Left ventricle myocardium inferior (tissue), 1 donor: Measurements from ENCODE around the gene LINGO1. TPM values are rescaled to one million over a fixed set of nuclear protein-coding genes. Genes with fewer than 3 reads are reported as not detected.
A peak's percentile ranks its signal among the peaks of the same experiment; 100 is the strongest.

ENCODE experiments used
- DNase-seq: peaks from one replicate; pipeline ENCODE4 v3.0.0-alpha.2; 2020
- H3K27ac ChIP-seq: fragments of 200-600 bp; replicated peaks from 2 replicates; pipeline ENCODE4 v1.8.0; 2021
- H3K27me3 ChIP-seq: fragments of 200-600 bp; 2 replicates; pipeline ENCODE4 v1.8.0; 2021; ENCODE audit warnings: low read depth
- H3K36me3 ChIP-seq: fragments of 200-600 bp; 2 replicates; pipeline ENCODE4 v1.8.0; 2021
- H3K4me1 ChIP-seq: fragments of 200-600 bp; 2 replicates; pipeline ENCODE4 v1.8.0; 2021
- H3K4me3 ChIP-seq: fragments of 200-600 bp; 2 replicates; pipeline ENCODE4 v1.8.0; 2021; ENCODE audit warnings: mild to moderate bottlenecking, moderate library complexity
- H3K9me3 ChIP-seq: fragments of 200-600 bp; replicated peaks from 2 replicates; pipeline ENCODE4 v1.8.0; 2021
- CTCF ChIP-seq: fragments of 200-600 bp; IDR thresholded peaks from 2 replicates; pipeline ENCODE4 v1.8.0; 2021; ENCODE audit warnings: antibody characterized with exemption, mild to moderate bottlenecking, borderline replicate concordance
- intact Hi-C: fragments of 100-400 bp; cut with micrococcal nuclease; formaldehyde crosslinking; loops from one replicate; pipeline ENCODE4 v1.11.0; 2022
- total RNA-seq: library from RNA; stranded (reverse); fragmentation: NEBNext Ultra II Directional; extraction: Animal tissue kit (Norgen Biotek cat#: 25700); gene quantifications from one replicate; pipeline ENCODE4 v1.2.1, GENCODE V29; 2021
- donor health status: DM: no; HTN: yes; CAD: no; lungs with severe emphysema.

The LINGO1 gene
- total RNA-seq, 1 donor from 2014 or later = 0.96 TPM

- Histone ChIP-seq H3K4me3 (no peak overlapping the region), H3K27ac (no peak overlapping the region), H3K4me1 (no peaks in the 10 kb centered on the region), H3K36me3 (no peaks in the 10 kb centered on the region), H3K9me3 (no peaks in the 10 kb centered on the region), H3K27me3 (no peaks in the 10 kb centered on the region)
- no peak for DNase-seq
- intact Hi-C loops = no loop called here
- no peak for TF ChIP-seq CTCF
Observed at GRCh38 chr15:77589839-77590238, 42.9 kb downstream of the LINGO1 start.

GRCh38 chr15:77588126-77588525 lies 44.6 kb downstream of the LINGO1 start:
- no peaks in the 10 kb centered on the region for H3K36me3 ChIP-seq
- H3K4me1 ChIP-seq = no peaks in the 10 kb centered on the region
- H3K27me3 ChIP-seq = no peaks in the 10 kb centered on the region
- H3K27ac ChIP-seq = no peak overlapping the region
- no peak overlapping the region for H3K4me3 ChIP-seq
- no peaks in the 10 kb centered on the region for H3K9me3 ChIP-seq
- no peak for DNase-seq
- intact Hi-C loops = no loop called here
- no peak for TF ChIP-seq CTCF

GRCh38 chr15:77584691-77585090 lies 48.0 kb downstream of the LINGO1 start:
- intact Hi-C loops = no loop called here

DNA sequence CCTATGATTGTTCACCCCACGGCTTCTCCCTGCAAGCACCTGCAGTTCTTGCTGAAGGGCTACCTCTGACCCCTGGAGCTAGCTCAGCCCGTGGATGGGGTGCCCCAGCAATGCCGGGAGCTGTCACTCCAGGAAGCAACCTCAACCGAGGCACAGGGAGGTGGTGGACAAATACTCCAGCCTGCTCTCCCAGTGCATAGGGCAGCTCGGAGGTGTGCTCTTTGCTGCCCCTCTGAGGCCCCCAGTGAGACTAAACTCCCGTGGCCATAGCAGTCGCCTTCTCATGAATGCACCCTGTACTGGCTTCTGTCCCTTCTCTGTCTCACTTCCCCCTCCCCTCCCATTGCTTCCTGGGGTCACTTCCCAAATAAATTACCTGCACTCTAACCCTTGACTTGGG lies 48.5 kb downstream of the LINGO1 start:
- TF ChIP-seq CTCF = peak; percentile 47

More at GRCh38 chr15:77584691-77585090, 48.0 kb downstream of the LINGO1 start:
- no peak overlapping the region for H3K27ac ChIP-seq
- no peaks in the 10 kb centered on the region for H3K27me3 ChIP-seq
- H3K4me1 ChIP-seq = peaks cover 17% of the 10 kb centered on the region
- no peaks in the 10 kb centered on the region for H3K9me3 ChIP-seq
- TF ChIP-seq CTCF = no peak
- no peak overlapping the region for H3K4me3 ChIP-seq
- DNase-seq = no peak
- no peaks in the 10 kb centered on the region for H3K36me3 ChIP-seq

DNA sequence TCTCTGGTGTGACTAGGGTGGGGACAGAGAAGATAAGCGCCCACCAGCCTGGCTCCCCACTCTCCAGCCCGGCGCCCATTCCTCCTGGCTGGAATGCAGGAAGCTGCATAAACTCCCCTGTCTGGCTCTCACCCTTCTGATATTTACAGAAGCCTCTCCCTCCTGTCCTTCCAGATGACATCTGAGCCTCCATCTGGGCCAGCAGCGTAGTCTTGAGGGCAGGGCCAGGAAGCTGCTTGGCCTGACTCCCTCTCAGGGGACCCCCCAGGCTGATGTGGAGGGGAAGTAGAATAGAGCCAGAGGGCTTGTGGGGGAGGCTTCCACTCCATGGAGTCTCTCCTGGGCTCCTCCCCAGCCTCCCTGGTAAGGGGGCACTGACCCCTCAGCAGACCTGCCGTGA lies 49.9 kb downstream of the LINGO1 start:
- H3K4me1 ChIP-seq = peaks cover 19% of the 10 kb centered on the region
- no peak for TF ChIP-seq CTCF
- H3K27ac ChIP-seq = no peak overlapping the region
- no peak for DNase-seq
- intact Hi-C loops = no loop called here
- no peaks in the 10 kb centered on the region for H3K36me3 ChIP-seq
- no peaks in the 10 kb centered on the region for H3K9me3 ChIP-seq
- no peaks in the 10 kb centered on the region for H3K27me3 ChIP-seq
- no peak overlapping the region for H3K4me3 ChIP-seq

More for the DNA sequence above, 48.5 kb downstream of the LINGO1 start:
- no peak overlapping the region for H3K27ac ChIP-seq
- H3K4me1 ChIP-seq = peaks cover 17% of the 10 kb centered on the region
- H3K9me3 ChIP-seq = no peaks in the 10 kb centered on the region
- DNase-seq = no peak
- H3K4me3 ChIP-seq = no peak overlapping the region
- no peaks in the 10 kb centered on the region for H3K36me3 ChIP-seq
- intact Hi-C loops = no loop called here
- H3K27me3 ChIP-seq = no peaks in the 10 kb centered on the region
